ENCODE data around the gene COL18A1. TPM values are rescaled to one million over a fixed set of nuclear protein-coding genes. Genes with fewer than 3 reads are reported as not detected.

COL18A1 gene
- total RNA-seq, 1 experiment from 2014 or later, result 72.9 TPM

DNA sequence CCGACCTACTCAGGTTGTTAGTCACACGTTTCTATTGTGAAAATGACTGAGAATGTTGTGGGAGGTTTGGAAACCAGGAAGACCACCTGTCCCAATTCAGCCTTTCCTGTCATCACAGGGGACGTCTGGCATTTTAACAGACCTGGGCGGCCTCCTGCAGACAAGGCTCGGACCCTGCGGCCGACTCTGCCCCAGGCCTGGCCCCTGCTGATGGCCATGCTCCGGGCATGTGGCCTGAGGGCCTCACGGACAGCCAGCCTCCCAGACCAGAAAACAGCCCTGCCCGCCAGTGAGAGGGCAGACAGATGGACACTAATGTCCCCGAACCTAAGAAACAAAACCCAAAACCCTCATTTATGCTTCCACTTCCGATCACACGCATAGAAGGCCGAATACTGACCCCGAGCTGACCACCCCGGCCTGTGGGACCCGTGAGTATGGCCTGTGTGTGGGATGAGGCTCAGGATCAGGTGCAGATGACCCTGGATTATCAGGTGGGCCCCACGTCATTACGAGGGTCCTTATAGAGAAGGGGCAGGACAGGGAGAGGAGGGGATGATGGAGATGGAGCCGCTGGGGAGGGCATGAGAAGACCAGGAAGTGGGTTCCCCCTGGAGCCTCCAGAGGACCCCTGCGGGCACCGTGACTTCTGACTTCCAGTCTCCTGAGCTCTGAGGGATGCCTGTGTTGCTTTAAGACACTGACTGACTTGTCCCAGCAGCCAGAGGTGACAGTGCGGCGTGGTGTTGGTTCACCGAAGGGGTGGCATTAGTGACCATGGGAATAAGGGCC lies 9.6 kb downstream of the COL18A1 start:
- no peak for DNase-seq (ENCODE audit: low spot score)

DNA sequence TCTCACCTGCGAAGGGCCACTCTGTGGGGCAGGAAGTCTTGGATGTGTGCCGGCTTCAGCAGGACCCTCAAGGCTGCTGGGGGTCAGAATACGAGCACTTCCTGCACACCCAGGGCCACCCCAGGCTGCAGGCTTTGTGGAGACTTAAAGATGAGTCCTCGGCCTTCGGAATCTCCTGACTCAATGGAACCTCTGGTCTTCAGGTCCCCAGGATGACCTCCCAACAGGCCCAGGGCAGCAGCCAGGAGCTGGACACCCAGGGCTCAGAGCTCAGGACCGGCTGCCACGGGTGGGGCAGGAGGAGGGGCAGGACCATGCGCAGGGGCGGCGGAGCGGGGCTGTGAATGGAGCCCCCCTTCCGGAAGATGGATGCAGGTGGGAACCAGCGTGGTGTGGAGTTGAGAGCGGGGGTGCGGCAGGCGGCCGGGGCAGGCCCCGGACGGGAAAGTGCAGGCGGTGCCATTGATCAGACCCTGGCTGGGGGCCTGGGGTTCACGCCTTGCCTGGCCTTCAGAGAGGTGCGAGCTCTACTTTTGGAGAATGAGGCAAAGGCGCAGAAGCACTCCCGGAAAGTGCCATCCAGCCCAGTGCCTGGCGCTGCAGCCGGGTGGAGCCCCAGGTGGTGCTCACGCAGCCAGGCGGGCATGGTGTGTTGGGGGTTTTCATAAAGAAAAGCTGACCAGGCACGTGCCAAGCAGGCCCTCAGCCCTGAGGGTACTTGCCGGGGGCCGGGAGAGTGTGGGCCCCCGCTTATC lies 10.4 kb downstream of the COL18A1 start:
- no peak for DNase-seq (ENCODE audit: low spot score)

- DNase-seq (ENCODE audit: low spot score), result no peak
These were observed 11.1 kb downstream of the COL18A1 start for GRCh38 chr21:45415943-45416611.

- DNase-seq (ENCODE audit: low spot score), result no peak
These were observed 11.7 kb downstream of the COL18A1 start for GRCh38 chr21:45416620-45417019.

DNA sequence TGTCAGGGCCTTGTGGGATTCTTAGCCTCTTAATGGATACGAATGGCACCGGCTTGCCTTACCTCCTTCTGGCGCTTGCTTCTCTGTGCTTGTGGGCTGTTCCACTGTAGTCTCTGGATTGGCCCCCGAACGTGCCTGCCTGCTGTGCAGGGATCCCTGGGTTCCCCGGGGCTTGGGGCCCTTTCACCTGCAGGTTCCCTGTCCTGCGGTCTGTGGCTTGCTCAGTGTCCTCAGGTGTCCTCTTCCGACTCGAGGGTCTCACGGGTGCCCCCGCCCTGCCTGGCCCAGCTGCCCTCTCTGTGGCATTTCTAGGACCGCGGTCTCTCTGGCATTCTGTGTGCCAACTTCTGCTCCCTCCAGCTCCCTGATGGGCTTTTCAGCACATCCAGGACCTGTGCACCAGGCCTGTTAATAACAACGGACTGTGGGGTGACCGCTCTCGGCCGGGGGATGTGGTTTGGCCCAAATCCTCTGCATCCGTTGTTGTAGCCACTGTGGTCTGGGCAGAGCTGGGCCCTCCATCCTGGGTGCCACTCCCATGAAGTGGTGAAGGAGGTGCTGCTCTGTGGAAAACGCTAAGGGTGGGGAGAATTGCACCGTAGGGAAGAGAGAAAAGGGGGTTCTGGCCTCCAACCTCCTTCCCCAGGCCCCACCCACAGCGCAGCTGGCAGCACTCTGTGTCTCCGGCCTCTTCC lies 12.4 kb downstream of the COL18A1 start:
- peak; percentile 81 for DNase-seq (ENCODE audit: low spot score)

DNA sequence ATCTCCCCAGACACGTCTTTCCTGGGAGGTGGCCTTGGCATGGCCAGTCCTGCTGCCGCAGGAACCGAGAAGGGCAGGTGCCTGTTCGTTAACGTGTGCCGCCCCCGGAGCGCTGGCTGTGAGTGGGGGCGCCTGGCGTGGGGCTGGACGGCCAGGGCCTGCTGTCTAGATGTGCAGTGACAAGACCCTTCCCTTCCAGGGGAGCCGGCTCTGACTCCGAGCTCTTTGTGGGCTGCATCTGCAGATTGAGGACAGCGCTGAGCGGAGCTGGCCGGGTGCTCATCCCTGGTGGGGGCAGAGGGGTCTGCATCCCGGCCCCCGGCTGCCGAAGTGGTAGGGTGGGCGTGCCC lies 13.0 kb downstream of the COL18A1 start:
- no peak for DNase-seq (ENCODE audit: low spot score)

- DNase-seq (ENCODE audit: low spot score), result no peak
These were observed 13.5 kb downstream of the COL18A1 start for GRCh38 chr21:45418301-45419071.

GRCh38 chr21:45419162-45419561 lies 14.2 kb downstream of the COL18A1 start:
- no peak for DNase-seq (ENCODE audit: low spot score)

- DNase-seq (ENCODE audit: low spot score), result peak; percentile 64
These were observed 15.4 kb downstream of the COL18A1 start for GRCh38 chr21:45420061-45421041.

DNA sequence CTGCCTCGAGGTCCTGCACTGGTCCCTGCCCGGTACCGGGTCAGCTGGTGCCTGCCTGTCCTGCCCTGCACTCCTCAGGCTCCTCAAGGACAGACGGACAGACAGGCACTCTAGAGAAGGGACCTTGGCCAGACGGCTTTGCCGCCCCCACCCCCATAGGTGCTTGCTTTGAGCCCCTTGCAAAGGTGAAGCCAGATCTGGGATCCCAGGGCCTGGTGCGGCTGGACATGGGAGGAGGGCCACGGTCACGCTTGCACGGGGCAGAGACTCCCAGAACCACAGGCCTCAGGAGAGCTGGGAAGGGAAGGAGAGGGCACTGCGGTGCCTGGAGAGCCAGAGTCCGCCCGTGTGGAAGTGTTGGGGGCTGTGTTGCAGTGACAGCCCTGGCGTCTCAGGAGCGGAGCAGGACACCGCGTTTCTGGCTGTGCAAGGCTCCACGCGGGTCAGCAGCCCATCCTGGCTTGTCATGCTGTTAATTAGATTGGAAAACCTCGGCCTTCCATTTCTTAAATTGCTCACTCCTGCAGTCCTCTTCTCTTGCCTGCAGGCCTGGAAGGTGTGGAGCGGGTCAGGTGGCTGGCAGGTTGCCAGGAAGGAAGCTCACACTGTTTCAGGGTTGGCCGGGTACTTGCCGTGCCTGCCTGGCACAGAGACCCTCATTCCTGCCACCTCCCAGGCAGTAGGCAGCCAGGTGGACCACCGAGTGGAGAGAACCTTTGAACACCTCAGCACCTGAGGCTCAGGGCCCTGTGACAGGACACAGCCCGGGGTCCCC lies 16.3 kb downstream of the COL18A1 start:
- DNase-seq (ENCODE audit: low spot score), result no peak

GRCh38 chr21:45421846-45422775 lies 17.1 kb downstream of the COL18A1 start:
- no peak for DNase-seq (ENCODE audit: low spot score)

DNA sequence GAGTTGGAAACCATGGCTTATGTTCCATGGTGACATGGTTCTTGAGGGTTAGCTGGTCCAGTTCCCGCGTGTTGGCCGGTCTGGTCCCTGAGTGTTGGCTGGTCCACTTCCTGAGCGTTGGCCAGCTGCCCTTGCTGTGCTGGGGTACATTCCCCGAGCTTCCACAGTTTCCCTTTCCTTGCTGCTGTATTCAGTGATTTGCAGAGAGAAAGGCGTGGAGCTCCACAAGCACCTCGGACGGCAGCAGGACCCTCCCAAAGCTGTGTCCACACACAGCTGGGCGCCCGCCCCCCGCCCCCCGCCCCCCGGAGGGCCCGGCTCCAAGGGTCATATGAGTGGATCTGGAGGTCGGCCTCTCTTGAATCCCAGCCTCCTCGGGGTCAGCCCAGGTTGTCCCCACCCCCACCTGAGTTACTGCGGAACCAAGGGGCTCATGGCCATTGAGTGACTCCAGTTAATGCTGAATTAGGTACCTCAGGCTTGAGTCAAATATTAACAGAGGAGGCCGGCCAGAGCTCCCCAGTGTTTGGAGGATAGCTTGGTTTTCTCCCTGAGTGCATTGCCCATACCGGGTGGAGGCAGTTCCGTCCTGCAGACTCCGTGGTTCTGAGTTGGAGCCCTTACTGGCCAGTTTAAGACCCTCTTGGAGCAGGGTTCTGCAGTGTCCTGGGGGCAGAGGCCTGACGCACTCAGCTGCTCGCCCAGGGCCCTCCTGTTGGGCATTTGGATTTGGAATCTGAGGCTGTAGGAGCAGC lies 18.4 kb downstream of the COL18A1 start:
- no peak for DNase-seq (ENCODE audit: low spot score)

GRCh38 chr21:45423968-45424853 lies 19.2 kb downstream of the COL18A1 start:
- DNase-seq (ENCODE audit: low spot score), result no peak

DNA sequence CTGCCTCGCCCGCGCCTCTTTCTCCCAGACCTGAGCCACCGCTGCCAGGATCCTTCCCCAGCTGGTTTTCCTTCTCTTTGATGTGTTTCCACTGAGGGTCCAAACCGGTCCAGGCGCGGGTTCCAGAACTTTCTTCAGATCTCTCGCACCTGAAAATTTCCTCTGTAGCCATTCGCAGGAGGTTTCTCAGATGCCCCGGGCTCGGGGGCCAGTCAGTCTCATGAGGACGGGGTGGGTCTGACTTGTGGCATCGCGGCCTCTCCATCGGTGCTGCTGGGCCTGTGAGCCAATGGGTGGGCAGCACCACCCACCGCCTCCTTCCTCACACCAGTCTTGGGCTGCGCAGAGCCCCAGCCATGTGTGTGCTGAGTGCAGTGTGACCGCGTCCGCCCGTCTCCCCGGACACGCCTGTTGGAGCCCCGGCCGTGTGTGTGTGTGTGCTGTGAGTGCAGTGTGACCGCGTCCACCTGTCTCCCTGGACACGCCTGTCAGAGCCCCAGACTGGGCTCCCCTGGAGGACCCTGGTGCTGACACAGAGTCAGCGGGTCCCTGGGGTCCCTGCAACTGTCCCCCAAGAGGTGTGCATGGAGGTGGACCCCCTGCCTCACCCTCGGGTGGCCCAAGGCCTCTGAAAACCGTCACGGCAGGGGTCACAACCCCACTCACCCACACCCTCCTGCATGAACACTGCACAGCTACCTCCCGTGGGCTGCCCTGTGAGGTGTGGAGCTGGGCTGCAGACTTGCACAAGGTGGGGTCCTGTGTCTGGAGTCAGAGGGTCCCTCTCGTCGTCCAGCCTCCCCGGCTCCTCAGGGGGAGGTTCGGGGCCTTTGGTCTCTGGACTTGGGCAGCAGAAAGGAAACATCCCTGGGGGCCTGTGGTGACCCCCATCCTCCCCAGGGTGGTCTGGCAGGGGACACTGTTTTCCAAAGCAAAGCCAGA lies 20.2 kb downstream of the COL18A1 start:
- no peak for DNase-seq (ENCODE audit: low spot score)

Data from A172 (cell line).